OCI-LY7 (cell line): ENCODE data around the gene BMP5. TPM values are rescaled to one million over a fixed set of nuclear protein-coding genes. Genes with fewer than 3 reads are reported as not detected.

Experiments
- BruUV-seq: library from RNA; stranded (reverse); fragments of 400-500 nt; replicated peaks from 2 replicates; lab custom pipeline; 2021; lab: Mats Ljungman, UMichigan
- CTCF ChIA-PET: fragments of 300-600 bp; sonication (Branson Sonifier 250); formaldehyde crosslinking; loops from one replicate; lab custom pipeline; 2022; ENCODE audit warnings: antibody characterized with exemption; ENCODE audit not compliant: unreplicated experiment; lab: Charles Lee
- POLR2A ChIA-PET: fragments of 300-600 bp; sonication (Branson Sonifier 250); formaldehyde crosslinking; loops from one replicate; lab custom pipeline; 2022; ENCODE audit warnings: antibody characterized with exemption; lab: Charles Lee
- DNase-seq: peaks from one replicate; pipeline ENCODE4 v3.0.0-alpha.2; 2015; ENCODE audit warnings: low spot score
- H2AFZ ChIP-seq: fragments of 200-600 bp; sonication (generic), shearing (Covaris generic); 2 replicates; pipeline ENCODE4 v1.6.1; 2014; ENCODE audit warnings: mild to moderate bottlenecking, antibody characterized with exemption, low read length, moderate library complexity
- H3K27ac ChIP-seq: fragments of 200-600 bp; sonication (generic); 2 replicates; pipeline ENCODE4 v1.5.1; 2014; ENCODE audit warnings: mixed run types, low read depth, mild to moderate bottlenecking, moderate library complexity, low read length, inconsistent platforms; ENCODE audit not compliant: poor library complexity, severe bottlenecking
- H3K36me3 ChIP-seq: fragments of 200-600 bp; sonication (generic); 2 replicates; pipeline ENCODE4 v1.6.1; 2014; ENCODE audit warnings: mild to moderate bottlenecking, antibody characterized with exemption, low read length, moderate library complexity, mixed read lengths; ENCODE audit not compliant: insufficient read depth
- H3K4me1 ChIP-seq: fragments of 200-600 bp; sonication (generic); 2 replicates; pipeline ENCODE4 v1.5.1; 2014; ENCODE audit warnings: mild to moderate bottlenecking, low read length; ENCODE audit not compliant: insufficient read depth, poor library complexity, severe bottlenecking
- H3K4me2 ChIP-seq: fragments of 200-600 bp; sonication (generic); 2 replicates; pipeline ENCODE4 v1.6.1; 2014; ENCODE audit warnings: mild to moderate bottlenecking, low read length
- H3K4me3 ChIP-seq: fragments of 200-600 bp; sonication (generic); 2 replicates; pipeline ENCODE4 v1.5.1; 2014; ENCODE audit warnings: mild to moderate bottlenecking, low read depth, low read length; ENCODE audit not compliant: poor library complexity, severe bottlenecking
- H3K79me2 ChIP-seq: fragments of 200-600 bp; sonication (generic); 2 replicates; pipeline ENCODE4 v1.6.1; 2016; ENCODE audit warnings: low read depth, mild to moderate bottlenecking, low read length, moderate library complexity, mixed read lengths; ENCODE audit not compliant: insufficient read depth
- H3K9me2 ChIP-seq: fragments of 200-600 bp; sonication (generic); 2 replicates; pipeline ENCODE4 v1.6.1; 2016; ENCODE audit warnings: mild to moderate bottlenecking, low read length, mixed read lengths; ENCODE audit not compliant: insufficient read depth
- H3K9me3 ChIP-seq: fragments of 200-600 bp; sonication (generic); 2 replicates; pipeline ENCODE4 v1.6.1; 2014; ENCODE audit warnings: mild to moderate bottlenecking, mixed run types, low read length, mixed read lengths
- H4K20me1 ChIP-seq: fragments of 200-600 bp; sonication (generic); 2 replicates; pipeline ENCODE4 v1.6.1; 2014; ENCODE audit warnings: mild to moderate bottlenecking, antibody characterized with exemption, low read length, moderate library complexity, mixed read lengths; ENCODE audit not compliant: insufficient read depth
- EZH2phosphoT487 ChIP-seq: fragments of 200-600 bp; sonication (generic); IDR thresholded peaks from 2 replicates; pipeline ENCODE4 v1.6.1; 2018; ENCODE audit warnings: low read depth, borderline replicate concordance, mild to moderate bottlenecking, mixed run types, antibody characterized with exemption, low read length, moderate library complexity, mixed read lengths
- intact Hi-C: fragments of 100-400 bp; cut with micrococcal nuclease; formaldehyde crosslinking; loops from one replicate; pipeline ENCODE4 v1.10.0; 2022; ENCODE audit not compliant: unreplicated experiment
- total RNA-seq, 2 experiments: library from RNA; depleted of rRNA in 1 of 2; stranded (reverse); fragments of >200 nt in 1 of 2; shearing (Covaris generic) in 1 of 2; gene quantifications; 2 replicates each; pipeline ENCODE4 v1.2.3, GENCODE V29; 2014 to 2022
- TF ChIP-seq, protein P1 (sequence below): fragments of 200-600 bp; sonication (generic); conservative IDR thresholded peaks from 2 replicates; pipeline ENCODE4 v1.5.1; 2014; ENCODE audit warnings: mild to moderate bottlenecking, antibody characterized with exemption, low read length, moderate library complexity, mixed read lengths

BMP5 gene
- total RNA-seq, 2 experiments from 2014 or later = not detected

GRCh38 chr6:55794136-55794812 lies 81.1 kb downstream of the BMP5 start:
- Histone ChIP-seq H3K4me3 (no peak overlapping the region), H3K4me2 (no peak overlapping the region), H3K79me2 (no peaks in the 10 kb centered on the region), H3K27ac (no peak overlapping the region), H3K9me2 (no peaks in the 10 kb centered on the region), H3K4me1 (no peaks in the 10 kb centered on the region), H3K36me3 (no peaks in the 10 kb centered on the region), H2AFZ (no peak overlapping the region), H4K20me1 (no peaks in the 10 kb centered on the region), H3K9me3 (no peaks in the 10 kb centered on the region)
- no TSS peak for BruUV-seq
- ChIA-PET POLR2A (no interaction called here), CTCF (no interaction called here)
- DNase-seq = no peak
- TF ChIP-seq, protein P1, sequence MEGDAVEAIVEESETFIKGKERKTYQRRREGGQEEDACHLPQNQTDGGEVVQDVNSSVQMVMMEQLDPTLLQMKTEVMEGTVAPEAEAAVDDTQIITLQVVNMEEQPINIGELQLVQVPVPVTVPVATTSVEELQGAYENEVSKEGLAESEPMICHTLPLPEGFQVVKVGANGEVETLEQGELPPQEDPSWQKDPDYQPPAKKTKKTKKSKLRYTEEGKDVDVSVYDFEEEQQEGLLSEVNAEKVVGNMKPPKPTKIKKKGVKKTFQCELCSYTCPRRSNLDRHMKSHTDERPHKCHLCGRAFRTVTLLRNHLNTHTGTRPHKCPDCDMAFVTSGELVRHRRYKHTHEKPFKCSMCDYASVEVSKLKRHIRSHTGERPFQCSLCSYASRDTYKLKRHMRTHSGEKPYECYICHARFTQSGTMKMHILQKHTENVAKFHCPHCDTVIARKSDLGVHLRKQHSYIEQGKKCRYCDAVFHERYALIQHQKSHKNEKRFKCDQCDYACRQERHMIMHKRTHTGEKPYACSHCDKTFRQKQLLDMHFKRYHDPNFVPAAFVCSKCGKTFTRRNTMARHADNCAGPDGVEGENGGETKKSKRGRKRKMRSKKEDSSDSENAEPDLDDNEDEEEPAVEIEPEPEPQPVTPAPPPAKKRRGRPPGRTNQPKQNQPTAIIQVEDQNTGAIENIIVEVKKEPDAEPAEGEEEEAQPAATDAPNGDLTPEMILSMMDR = no peak
- no peak for TF ChIP-seq EZH2phosphoT487
- intact Hi-C loops = no loop called here

DNA sequence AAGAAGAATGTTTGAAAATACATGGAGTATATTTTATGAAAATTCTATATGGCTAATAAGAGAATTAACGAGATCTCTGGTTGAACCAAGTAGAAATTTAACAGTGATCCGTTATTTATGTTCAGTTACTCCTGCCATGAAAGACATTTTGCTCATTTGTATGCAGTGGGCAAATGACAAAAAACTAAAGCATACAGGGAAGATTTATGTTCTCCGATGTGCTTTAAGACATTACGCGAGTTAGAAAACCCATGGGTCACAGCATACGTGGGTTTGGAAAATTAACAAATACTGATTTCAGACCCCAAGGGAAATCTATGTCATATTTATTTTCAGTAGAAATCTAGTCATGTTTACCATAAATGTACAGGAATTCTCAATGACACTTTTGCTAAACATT lies 90.1 kb downstream of the BMP5 start:
- intact Hi-C loops = no loop called here
- Histone ChIP-seq H2AFZ (no peak overlapping the region), H3K4me2 (no peak overlapping the region), H4K20me1 (no peaks in the 10 kb centered on the region), H3K36me3 (no peaks in the 10 kb centered on the region), H3K79me2 (no peaks in the 10 kb centered on the region), H3K9me2 (no peaks in the 10 kb centered on the region), H3K27ac (no peak overlapping the region), H3K9me3 (no peaks in the 10 kb centered on the region), H3K4me1 (no peaks in the 10 kb centered on the region), H3K4me3 (no peak overlapping the region)
- POLR2A ChIA-PET = interaction anchor here (0.7 kb wide), 1 partner anchor 1101 kb away, joined by 3 read pairs; no protein-coding TSS in a partner anchor
- no peak for DNase-seq
- CTCF ChIA-PET = no interaction called here
- TF ChIP-seq EZH2phosphoT487 = no peak
- TF ChIP-seq, protein P1 = no peak
- no TSS peak for BruUV-seq

GRCh38 chr6:55782275-55782674 lies 93.1 kb downstream of the BMP5 start:
- no peaks in the 10 kb centered on the region for H3K9me2 ChIP-seq
- no peaks in the 10 kb centered on the region for H4K20me1 ChIP-seq
- H3K4me2 ChIP-seq = no peak overlapping the region
- ChIA-PET CTCF (no interaction called here), POLR2A (no interaction called here)
- no peaks in the 10 kb centered on the region for H3K36me3 ChIP-seq
- intact Hi-C loops = no loop called here
- no peaks in the 10 kb centered on the region for H3K4me1 ChIP-seq
- H3K4me3 ChIP-seq = no peak overlapping the region
- no peak overlapping the region for H3K27ac ChIP-seq
- no peak for TF ChIP-seq EZH2phosphoT487
- TF ChIP-seq, protein P1 = no peak
- no TSS peak for BruUV-seq
- H3K79me2 ChIP-seq = no peaks in the 10 kb centered on the region
- no peak for DNase-seq
- H3K9me3 ChIP-seq = no peaks in the 10 kb centered on the region
- H2AFZ ChIP-seq = no peak overlapping the region
